HEK293 (cell line): Measurements from ENCODE around the gene HMGXB4.
A peak's percentile ranks its signal among the peaks of the same experiment; 100 is the strongest.

Experiments used
- GLIS2 ChIP-seq: fragments of 450-650 bp; formaldehyde crosslinking; IDR thresholded peaks from 2 replicates; pipeline ENCODE4 v1.5.1; 2016; ENCODE audit warnings: missing biosample characterization, missing genetic modification characterization
- KLF1 ChIP-seq: fragments of 450-650 bp; formaldehyde crosslinking; IDR thresholded peaks from 2 replicates; pipeline ENCODE4 v1.5.1; 2016; ENCODE audit warnings: missing biosample characterization, missing genetic modification characterization
- KLF10 ChIP-seq: fragments of 450-650 bp; IDR thresholded peaks from 2 replicates; pipeline ENCODE4 v1.5.1; 2018; ENCODE audit warnings: missing biosample characterization, mild to moderate bottlenecking, missing genetic modification characterization
- KLF16 ChIP-seq: fragments of 450-650 bp; formaldehyde crosslinking; IDR thresholded peaks from 2 replicates; pipeline ENCODE4 v1.5.1; 2017; ENCODE audit warnings: missing biosample characterization, missing genetic modification characterization
- OVOL3 ChIP-seq: fragments of 450-650 bp; formaldehyde crosslinking; IDR thresholded peaks from 2 replicates; pipeline ENCODE4 v1.5.1; 2016; ENCODE audit warnings: missing biosample characterization, missing genetic modification characterization
- SP3 ChIP-seq: fragments of 450-650 bp; formaldehyde crosslinking; IDR thresholded peaks from 2 replicates; pipeline ENCODE4 v1.5.1; 2016; ENCODE audit warnings: missing biosample characterization, missing genetic modification characterization
- YY1 ChIP-seq: fragments of 450-650 bp; formaldehyde crosslinking; IDR thresholded peaks from 2 replicates; pipeline ENCODE4 v1.5.1; 2018; ENCODE audit warnings: missing biosample characterization, missing genetic modification characterization
- ZBTB17 ChIP-seq: fragments of 450-650 bp; formaldehyde crosslinking; IDR thresholded peaks from 2 replicates; pipeline ENCODE4 v1.5.1; 2016; ENCODE audit warnings: missing biosample characterization, missing genetic modification characterization
- ZNF2 ChIP-seq: fragments of 450-650 bp; formaldehyde crosslinking; IDR thresholded peaks from 2 replicates; pipeline ENCODE4 v1.5.1; 2016; ENCODE audit warnings: missing biosample characterization, missing genetic modification characterization
- ZNF223 ChIP-seq: fragments of 450-650 bp; formaldehyde crosslinking; IDR thresholded peaks from 2 replicates; pipeline ENCODE4 v1.5.1; 2016; ENCODE audit warnings: missing biosample characterization, missing genetic modification characterization
- ZNF302 ChIP-seq: fragments of 450-650 bp; formaldehyde crosslinking; IDR thresholded peaks from 2 replicates; pipeline ENCODE4 v1.5.1; 2016; ENCODE audit warnings: missing biosample characterization, missing genetic modification characterization, low read depth
- ZNF324 ChIP-seq: fragments of 450-650 bp; formaldehyde crosslinking; IDR thresholded peaks from 2 replicates; pipeline ENCODE4 v1.5.1; 2016; ENCODE audit warnings: missing biosample characterization, missing genetic modification characterization
- ZNF501 ChIP-seq: fragments of 450-650 bp; formaldehyde crosslinking; IDR thresholded peaks from 2 replicates; pipeline ENCODE4 v1.5.1; 2016; ENCODE audit warnings: missing biosample characterization, missing genetic modification characterization
- ZNF76 ChIP-seq: fragments of 450-650 bp; formaldehyde crosslinking; IDR thresholded peaks from 2 replicates; pipeline ENCODE4; 2016; ENCODE audit warnings: low read depth, missing biosample characterization, missing genetic modification characterization, borderline replicate concordance
- ZNF837 ChIP-seq: fragments of 450-650 bp; formaldehyde crosslinking; IDR thresholded peaks from 2 replicates; pipeline ENCODE4 v1.5.1; 2016; ENCODE audit warnings: missing biosample characterization, missing genetic modification characterization
- TF ChIP-seq, protein P1 (sequence below): fragments of 450-650 bp; formaldehyde crosslinking; conservative IDR thresholded peaks from 2 replicates; pipeline ENCODE4 v1.5.1; 2016; ENCODE audit warnings: low read depth, missing biosample characterization, missing genetic modification characterization
- TF ChIP-seq, protein P2 (sequence below): fragments of 450-650 bp; formaldehyde crosslinking; IDR thresholded peaks from 2 replicates; pipeline ENCODE4 v1.5.1; 2017; ENCODE audit warnings: missing biosample characterization, mild to moderate bottlenecking, missing genetic modification characterization, moderate library complexity
- TF ChIP-seq, protein P3 (sequence below): fragments of 450-650 bp; formaldehyde crosslinking; IDR thresholded peaks from 2 replicates; pipeline ENCODE4 v1.5.1; 2016; ENCODE audit warnings: missing biosample characterization, missing genetic modification characterization, borderline replicate concordance
- TF ChIP-seq, protein P4 (sequence below): fragments of 450-650 bp; formaldehyde crosslinking; IDR thresholded peaks from 2 replicates; pipeline ENCODE4 v1.5.1; 2016; ENCODE audit warnings: missing biosample characterization, missing genetic modification characterization
- TF ChIP-seq, protein P5 (sequence below): fragments of 450-650 bp; formaldehyde crosslinking; IDR thresholded peaks from 2 replicates; pipeline ENCODE4 v1.5.1; 2016; ENCODE audit warnings: missing biosample characterization, missing genetic modification characterization
- TF ChIP-seq, protein P6 (sequence below): fragments of 450-650 bp; formaldehyde crosslinking; IDR thresholded peaks from 2 replicates; pipeline ENCODE4 v1.5.1; 2016; ENCODE audit warnings: missing biosample characterization, missing genetic modification characterization
- TF ChIP-seq, protein P7 (sequence below): fragments of 450-650 bp; formaldehyde crosslinking; IDR thresholded peaks from 2 replicates; pipeline ENCODE4 v1.5.1; 2017; ENCODE audit warnings: missing biosample characterization, missing genetic modification characterization

The HMGXB4 gene

DNA sequence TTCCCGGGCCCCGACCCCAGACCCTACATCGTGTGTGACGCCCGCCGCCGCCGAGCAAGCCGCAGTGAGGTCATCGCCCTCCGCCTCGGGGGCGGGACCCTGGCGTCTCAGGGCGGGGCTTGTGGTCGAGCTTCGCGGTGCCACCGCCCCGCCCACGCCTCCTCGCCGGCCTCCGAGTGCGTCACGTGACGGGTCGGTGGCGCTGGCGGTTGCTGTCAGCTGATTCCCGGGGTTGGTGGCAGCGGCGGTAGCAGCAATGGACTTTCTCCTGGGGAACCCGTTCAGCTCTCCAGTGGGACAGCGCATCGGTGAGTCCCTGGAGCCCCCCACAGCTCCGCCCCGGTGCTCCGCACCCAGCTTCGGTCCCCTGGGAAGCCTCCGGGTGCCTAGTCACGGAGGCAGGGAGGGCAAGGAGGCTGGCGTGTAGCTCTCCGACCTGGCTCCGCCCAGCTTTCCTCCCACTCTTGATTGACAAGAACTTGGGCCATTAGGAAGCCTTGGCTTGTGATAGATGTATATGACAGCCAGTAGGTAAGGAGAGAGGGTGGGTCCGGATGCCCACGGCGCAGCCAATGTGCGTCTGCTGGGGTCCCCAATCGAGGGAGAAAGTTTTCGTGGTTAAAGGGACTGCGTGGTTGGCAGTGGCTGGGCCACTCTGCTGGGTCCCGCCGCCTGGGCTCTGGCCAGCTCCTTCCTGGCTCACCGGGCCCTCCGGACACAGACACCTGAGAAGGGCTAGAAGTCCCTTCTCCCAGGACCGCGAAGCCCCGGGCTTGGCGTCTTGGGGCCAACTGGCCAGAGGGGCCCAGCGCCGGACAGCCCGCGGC lies 42.6 kb downstream of the HMGXB4 start, which contains the start of gene TOM1 (continued):
- TF ChIP-seq, protein P1, sequence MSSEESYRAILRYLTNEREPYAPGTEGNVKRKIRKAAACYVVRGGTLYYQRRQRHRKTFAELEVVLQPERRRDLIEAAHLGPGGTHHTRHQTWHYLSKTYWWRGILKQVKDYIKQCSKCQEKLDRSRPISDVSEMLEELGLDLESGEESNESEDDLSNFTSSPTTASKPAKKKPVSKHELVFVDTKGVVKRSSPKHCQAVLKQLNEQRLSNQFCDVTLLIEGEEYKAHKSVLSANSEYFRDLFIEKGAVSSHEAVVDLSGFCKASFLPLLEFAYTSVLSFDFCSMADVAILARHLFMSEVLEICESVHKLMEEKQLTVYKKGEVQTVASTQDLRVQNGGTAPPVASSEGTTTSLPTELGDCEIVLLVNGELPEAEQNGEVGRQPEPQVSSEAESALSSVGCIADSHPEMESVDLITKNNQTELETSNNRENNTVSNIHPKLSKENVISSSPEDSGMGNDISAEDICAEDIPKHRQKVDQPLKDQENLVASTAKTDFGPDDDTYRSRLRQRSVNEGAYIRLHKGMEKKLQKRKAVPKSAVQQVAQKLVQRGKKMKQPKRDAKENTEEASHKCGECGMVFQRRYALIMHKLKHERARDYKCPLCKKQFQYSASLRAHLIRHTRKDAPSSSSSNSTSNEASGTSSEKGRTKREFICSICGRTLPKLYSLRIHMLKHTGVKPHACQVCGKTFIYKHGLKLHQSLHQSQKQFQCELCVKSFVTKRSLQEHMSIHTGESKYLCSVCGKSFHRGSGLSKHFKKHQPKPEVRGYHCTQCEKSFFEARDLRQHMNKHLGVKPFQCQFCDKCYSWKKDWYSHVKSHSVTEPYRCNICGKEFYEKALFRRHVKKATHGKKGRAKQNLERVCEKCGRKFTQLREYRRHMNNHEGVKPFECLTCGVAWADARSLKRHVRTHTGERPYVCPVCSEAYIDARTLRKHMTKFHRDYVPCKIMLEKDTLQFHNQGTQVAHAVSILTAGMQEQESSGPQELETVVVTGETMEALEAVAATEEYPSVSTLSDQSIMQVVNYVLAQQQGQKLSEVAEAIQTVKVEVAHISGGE (tag by site-specific recombination) = 0 out of 2 replicates have a peak, but pooled peaks have one; percentile 11
- TF ChIP-seq ZNF223 (no peak), ZNF302 (tag by site-specific recombination) (no peak), SP3 (tag by site-specific recombination) (peak; percentile 92), ZNF324 (0 out of 2 replicates have a peak, but pooled peaks have one; percentile 21), GLIS2 (peak; percentile 90), ZNF837 (tag by site-specific recombination) (no peak), ZNF2 (tag by site-specific recombination) (peak; percentile 53; the same call in 1 of the 2 replicates), KLF16 (peak; percentile 92), ZBTB17 (tag by site-specific recombination) (peak; percentile 63), KLF10 (peak; percentile 98), ZNF76 (tag by site-specific recombination) (peak; percentile 45; the same call in 1 of the 2 replicates), OVOL3 (tag by site-specific recombination) (peak; percentile 65; the same call in 1 of the 2 replicates), KLF1 (tag by site-specific recombination) (peak; percentile 73), YY1 (tag by site-specific recombination) (0 out of 2 replicates have a peak, but pooled peaks have one; percentile 34), ZNF501 (tag by site-specific recombination) (peak; percentile 44; the same call in 1 of the 2 replicates)
- TF ChIP-seq, protein P2, sequence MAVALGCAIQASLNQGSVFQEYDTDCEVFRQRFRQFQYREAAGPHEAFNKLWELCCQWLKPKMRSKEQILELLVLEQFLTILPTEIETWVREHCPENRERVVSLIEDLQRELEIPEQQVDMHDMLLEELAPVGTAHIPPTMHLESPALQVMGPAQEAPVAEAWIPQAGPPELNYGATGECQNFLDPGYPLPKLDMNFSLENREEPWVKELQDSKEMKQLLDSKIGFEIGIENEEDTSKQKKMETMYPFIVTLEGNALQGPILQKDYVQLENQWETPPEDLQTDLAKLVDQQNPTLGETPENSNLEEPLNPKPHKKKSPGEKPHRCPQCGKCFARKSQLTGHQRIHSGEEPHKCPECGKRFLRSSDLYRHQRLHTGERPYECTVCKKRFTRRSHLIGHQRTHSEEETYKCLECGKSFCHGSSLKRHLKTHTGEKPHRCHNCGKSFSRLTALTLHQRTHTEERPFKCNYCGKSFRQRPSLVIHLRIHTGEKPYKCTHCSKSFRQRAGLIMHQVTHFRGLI (tag by site-specific recombination) = peak; percentile 52; the same call in 1 of the 2 replicates
- TF ChIP-seq, protein P3, sequence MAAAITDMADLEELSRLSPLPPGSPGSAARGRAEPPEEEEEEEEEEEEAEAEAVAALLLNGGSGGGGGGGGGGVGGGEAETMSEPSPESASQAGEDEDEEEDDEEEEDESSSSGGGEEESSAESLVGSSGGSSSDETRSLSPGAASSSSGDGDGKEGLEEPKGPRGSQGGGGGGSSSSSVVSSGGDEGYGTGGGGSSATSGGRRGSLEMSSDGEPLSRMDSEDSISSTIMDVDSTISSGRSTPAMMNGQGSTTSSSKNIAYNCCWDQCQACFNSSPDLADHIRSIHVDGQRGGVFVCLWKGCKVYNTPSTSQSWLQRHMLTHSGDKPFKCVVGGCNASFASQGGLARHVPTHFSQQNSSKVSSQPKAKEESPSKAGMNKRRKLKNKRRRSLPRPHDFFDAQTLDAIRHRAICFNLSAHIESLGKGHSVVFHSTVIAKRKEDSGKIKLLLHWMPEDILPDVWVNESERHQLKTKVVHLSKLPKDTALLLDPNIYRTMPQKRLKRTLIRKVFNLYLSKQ (tag by site-specific recombination) = no peak
- TF ChIP-seq, protein P4, sequence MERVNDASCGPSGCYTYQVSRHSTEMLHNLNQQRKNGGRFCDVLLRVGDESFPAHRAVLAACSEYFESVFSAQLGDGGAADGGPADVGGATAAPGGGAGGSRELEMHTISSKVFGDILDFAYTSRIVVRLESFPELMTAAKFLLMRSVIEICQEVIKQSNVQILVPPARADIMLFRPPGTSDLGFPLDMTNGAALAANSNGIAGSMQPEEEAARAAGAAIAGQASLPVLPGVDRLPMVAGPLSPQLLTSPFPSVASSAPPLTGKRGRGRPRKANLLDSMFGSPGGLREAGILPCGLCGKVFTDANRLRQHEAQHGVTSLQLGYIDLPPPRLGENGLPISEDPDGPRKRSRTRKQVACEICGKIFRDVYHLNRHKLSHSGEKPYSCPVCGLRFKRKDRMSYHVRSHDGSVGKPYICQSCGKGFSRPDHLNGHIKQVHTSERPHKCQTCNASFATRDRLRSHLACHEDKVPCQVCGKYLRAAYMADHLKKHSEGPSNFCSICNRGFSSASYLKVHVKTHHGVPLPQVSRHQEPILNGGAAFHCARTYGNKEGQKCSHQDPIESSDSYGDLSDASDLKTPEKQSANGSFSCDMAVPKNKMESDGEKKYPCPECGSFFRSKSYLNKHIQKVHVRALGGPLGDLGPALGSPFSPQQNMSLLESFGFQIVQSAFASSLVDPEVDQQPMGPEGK (tag by site-specific recombination) = peak; percentile 65
- TF ChIP-seq, protein P5, sequence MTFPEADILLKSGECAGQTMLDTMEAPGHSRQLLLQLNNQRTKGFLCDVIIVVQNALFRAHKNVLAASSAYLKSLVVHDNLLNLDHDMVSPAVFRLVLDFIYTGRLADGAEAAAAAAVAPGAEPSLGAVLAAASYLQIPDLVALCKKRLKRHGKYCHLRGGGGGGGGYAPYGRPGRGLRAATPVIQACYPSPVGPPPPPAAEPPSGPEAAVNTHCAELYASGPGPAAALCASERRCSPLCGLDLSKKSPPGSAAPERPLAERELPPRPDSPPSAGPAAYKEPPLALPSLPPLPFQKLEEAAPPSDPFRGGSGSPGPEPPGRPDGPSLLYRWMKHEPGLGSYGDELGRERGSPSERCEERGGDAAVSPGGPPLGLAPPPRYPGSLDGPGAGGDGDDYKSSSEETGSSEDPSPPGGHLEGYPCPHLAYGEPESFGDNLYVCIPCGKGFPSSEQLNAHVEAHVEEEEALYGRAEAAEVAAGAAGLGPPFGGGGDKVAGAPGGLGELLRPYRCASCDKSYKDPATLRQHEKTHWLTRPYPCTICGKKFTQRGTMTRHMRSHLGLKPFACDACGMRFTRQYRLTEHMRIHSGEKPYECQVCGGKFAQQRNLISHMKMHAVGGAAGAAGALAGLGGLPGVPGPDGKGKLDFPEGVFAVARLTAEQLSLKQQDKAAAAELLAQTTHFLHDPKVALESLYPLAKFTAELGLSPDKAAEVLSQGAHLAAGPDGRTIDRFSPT (tag by site-specific recombination) = peak; percentile 100
- TF ChIP-seq, protein P6, sequence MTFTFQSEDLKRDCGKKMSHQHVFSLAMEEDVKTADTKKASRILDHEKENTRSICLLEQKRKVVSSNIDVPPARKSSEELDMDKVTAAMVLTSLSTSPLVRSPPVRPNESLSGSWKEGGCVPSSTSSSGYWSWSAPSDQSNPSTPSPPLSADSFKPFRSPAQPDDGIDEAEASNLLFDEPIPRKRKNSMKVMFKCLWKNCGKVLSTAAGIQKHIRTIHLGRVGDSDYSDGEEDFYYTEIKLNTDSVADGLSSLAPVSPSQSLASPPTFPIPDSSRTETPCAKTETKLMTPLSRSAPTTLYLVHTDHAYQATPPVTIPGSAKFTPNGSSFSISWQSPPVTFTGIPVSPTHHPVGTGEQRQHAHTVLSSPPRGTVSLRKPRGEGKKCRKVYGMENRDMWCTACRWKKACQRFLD (tag by site-specific recombination) = peak; percentile 91; the same call in 1 of the 2 replicates
- TF ChIP-seq, protein P7, sequence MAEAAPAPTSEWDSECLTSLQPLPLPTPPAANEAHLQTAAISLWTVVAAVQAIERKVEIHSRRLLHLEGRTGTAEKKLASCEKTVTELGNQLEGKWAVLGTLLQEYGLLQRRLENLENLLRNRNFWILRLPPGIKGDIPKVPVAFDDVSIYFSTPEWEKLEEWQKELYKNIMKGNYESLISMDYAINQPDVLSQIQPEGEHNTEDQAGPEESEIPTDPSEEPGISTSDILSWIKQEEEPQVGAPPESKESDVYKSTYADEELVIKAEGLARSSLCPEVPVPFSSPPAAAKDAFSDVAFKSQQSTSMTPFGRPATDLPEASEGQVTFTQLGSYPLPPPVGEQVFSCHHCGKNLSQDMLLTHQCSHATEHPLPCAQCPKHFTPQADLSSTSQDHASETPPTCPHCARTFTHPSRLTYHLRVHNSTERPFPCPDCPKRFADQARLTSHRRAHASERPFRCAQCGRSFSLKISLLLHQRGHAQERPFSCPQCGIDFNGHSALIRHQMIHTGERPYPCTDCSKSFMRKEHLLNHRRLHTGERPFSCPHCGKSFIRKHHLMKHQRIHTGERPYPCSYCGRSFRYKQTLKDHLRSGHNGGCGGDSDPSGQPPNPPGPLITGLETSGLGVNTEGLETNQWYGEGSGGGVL (tag by site-specific recombination) = peak; percentile 66
